ENCODE measurements around the gene ZNF316.
A peak's percentile ranks its signal among the peaks of the same experiment; 100 is the strongest.

ZNF316 gene

DNA sequence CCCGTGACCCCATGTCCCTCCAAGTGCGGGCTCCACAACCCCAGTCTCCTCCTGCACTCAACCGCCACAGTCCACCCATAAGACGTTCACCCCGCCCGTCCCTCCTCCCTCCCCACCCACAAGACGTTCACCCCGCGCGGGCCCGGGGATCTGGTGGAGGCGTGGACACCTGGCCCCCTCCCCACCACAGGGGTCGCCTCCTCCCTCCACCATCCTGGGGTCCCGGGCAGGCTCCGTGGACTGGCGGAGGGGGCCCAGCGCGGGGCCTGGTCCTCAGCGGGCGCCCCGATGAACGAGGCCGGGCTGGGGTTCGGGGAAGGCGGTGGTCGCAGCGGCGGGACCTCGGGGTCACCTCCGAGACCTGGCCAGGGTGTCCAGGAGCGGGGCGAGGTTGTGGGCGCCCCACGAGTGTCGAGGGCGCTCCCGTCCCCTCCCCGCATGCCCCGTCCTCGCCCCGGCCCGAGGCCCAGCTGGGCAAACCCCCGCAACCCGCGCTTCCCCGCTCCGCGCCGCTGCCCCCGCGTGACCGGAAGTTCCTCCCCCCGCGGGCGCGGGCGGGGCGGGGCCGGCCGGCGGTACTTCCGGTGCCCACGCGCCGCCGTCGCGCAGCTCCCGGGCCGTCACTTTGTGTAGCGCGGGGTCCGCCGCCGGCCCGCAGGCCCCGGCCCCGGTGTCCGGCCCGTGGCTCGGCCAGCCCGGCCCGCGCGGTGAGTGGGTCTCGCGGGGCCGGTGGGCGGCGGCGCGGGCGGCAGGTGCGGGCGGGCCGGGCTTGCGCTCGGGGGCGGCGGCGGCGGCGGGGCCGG, at the start of gene ZNF316:
Gene ZNF316 (plus strand): TSS at position 578 of the 803 bp plus-strand sequence. CDS start 5,092 bp downstream, outside the sequence.
- peak; percentile 47 to 61 (median 57) for DNase-seq

DNA sequence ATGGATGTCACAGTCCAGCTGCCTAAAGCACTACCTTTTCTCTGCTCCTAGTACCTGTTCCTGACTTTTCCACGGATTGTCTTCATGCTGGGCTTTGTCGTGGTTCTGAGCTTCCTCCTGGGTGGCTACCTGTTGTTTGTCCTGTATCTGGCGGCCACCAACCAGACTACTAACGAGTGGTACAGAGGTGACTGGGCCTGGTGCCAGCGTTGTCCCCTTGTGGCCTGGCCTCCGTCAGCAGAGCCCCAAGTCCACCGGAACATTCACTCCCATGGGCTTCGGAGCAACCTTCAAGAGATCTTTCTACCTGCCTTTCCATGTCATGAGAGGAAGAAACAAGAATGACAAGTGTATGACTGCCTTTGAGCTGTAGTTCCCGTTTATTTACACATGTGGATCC, 48.6 kb upstream of the ZNF316 start:
- DNase-seq = no peak

DNA sequence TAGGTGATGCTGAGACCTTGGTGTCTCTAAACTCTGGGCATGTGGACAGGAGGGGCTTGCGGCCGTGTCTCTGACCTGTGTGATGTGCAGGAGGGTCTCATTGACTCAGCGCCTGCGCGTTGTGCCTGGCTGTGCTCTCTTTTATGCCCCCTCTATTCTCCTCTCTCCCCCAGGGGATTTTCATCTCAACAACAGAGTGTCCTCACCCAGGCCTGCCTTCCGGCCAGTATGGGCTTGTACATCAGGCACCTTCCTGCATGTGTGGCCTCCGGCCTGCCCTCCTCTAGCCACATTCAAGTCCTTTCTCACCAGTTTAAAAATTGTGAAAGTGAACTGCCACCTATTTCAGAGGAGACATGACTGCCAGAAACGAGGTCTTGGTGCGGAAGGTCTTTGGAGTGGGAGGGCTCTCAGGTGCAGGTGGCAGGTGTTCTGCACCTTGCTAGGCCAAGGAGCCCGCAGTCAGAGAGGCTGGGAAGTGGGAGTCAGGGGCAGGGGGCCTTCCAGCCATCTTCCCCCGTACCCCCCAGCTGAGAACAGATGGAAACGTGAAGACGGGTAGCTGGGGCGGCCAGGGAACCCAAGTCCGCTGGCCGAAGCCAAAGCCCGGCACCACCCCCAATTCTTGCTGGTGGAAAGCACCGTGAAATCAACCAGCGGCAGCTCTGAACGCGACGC, 47.8 kb upstream of the ZNF316 start:
- DNase-seq = no peak

DNA sequence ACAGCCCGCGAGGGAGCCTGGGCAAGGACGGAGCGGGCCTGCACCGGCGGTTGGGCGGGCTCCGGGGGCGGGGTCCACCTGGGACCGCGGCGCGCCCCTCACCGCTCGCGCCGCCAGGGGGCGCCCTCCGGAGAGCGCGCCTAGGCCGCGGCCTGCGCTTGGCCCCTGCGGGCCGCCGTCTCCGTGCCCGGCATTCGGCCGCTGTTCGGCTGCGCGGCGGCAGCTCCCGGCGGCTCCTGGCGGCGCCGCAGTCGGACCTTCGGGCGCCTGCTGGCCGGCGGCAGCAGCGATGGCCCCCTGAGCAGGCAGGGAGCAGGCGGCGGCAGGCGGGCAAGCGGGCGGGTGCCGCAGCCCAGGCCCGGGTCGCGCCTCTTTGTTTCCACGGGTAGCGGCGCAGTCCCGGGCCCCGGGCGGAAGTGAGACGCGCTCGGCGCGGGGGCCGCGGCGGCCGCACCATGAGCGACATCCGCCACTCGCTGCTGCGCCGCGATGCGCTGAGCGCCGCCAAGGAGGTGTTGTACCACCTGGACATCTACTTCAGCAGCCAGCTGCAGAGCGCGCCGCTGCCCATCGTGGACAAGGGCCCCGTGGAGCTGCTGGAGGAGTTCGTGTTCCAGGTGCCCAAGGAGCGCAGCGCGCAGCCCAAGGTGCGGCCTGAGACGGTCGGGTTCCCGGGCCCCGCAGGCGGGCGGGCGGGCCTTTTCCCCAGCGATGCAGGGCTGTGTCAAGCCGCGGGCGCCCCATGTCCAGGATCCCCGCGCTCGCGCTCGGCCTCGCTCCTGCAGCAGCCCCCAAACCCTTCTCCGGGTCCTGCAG, 47.1 kb upstream of the ZNF316 start, which contains the start of gene INTS15:
Gene INTS15 (plus strand): TSS at position 193 of the 816 bp plus-strand sequence. CDS start 263 bp downstream, at position 456.
- peak; percentile 88 to 96 (median 90) for DNase-seq

DNA sequence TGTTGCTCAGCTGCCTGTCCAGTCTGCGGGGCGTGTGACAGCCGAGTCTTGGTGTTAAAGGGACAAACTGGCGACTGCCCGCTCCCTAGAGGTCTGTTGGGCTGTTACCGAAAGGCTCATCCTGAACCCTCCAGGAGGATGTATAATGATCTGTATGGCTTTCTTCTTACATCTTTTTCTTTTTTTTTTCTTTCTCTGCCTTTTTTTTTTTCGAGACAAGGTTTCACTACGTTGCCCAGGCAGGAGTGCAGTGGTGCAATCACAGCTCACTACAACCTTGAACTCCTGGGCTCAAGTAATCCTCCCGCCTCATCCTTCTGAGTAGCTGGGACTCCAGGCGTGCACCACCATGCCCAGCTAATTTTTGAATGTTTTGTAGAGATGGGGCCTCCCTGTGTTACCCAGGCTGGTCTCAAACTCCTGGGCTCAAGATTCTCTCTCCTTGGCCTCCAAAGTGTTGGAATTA, 46.4 kb upstream of the ZNF316 start:
- DNase-seq = no peak

DNA sequence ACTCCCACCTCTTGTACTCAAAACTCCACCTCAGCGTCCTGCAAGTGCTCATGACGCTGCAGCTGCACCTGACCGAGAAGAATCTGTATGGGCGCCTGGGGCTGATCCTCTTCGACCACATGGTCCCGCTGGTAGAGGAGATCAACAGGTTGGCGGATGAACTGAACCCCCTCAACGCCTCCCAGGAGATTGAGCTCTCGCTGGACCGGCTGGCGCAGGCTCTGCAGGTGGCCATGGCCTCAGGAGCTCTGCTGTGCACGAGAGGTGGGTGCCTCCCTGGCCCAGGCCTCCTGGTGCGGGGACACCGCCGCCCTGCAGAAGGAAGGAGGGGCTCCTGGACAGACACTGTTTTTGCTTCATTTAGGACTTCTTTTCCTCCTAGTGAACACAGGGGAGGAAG, 37.0 kb upstream of the ZNF316 start:
- no peak for DNase-seq

DNA sequence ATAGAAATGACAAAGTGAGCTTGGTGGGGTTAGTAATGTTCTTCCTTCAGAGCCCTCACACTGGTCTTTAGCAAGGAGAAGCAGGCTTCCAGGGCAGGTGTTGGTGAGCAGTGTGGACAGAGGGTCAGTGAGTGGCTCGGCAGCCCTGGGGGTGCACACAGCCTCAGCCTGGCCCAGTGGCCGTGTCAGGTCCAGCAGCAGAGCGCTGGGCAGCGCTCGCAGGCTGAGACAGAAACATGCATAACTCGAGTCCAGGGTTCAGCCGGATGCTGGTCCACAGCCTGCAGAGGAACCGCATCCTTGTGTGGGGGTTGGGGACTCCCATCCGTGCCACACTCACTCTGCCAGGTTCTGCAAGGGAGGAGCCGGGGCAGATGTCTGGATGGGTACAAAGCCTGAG, 32.7 kb upstream of the ZNF316 start:
- DNase-seq = no peak

DNA sequence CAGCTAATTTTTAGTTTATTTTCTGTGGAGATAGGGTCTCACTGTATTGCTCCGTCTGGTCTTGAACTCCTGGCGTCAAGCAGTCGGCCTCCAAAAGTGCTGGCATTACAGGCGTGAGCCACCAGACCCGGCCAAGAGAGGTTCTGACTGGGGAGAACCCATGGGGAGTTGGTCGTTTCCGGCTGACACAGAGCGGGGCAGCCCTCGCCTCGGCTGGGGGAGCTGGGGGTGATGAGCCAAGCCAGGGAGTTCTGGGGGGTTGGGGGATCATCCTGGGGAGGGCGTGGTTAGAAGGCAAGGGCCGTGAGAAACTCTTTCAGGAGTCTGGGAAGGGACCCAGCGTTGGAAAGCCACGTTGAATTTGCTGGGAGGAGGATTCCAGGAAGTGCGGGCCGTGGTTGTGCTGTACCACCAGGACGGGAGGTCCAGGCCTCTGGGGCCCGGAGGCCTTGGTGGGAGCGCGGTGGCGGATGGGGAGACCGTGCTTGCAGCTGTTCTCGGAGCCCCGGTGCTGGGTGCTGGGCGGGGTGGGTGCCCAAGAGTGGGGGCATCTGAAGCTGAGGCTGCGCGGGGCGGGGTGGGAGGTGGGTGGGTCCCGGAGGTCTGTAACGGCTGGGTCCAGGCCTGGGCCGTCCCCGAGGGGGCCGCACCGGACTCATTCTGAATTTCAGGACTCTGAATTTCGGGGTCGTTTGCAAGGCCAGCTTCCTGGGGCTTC, 30.1 kb upstream of the ZNF316 start:
- no peak for DNase-seq

DNA sequence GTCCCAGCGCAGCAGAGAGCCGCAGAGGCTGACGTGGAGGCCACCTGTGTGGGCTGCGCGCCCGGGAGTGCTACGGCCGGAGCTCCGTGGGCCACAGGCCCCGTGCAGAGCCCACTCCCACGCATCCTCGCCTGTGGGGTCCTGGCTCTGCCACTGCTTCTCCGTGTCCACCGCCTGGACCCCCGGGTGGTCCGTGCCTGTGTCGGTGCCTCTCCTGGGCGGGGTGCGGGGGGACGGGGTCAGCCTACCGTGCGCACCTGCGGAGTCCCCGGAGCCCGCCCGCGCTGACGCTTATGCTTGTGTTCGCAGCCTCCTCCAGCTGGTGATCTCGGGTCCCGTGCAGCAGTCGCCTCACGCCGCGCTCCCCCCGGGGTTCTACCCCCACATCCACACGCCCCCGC, 29.5 kb upstream of the ZNF316 start:
- no peak for DNase-seq

DNA sequence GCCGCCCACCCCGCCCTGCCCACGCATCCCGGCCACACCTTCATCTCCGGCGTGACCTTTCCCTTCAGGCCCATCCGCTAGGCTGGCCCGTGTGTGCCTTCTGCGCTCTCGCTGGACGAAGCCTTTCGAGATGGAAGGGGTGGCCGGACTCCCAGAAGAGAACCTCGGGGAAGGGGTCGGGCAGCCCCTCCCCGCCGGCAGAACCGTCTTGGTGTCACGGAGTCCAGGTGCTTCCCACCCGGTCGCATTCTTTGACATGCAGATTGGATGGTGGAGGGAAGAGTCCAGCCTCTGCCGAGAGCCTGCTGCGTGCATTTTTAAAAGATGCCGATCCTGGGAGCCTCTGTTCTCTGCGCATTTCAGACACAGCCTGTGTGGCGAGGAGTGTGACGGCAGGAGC, 29.0 kb upstream of the ZNF316 start:
- DNase-seq = no peak

DNA sequence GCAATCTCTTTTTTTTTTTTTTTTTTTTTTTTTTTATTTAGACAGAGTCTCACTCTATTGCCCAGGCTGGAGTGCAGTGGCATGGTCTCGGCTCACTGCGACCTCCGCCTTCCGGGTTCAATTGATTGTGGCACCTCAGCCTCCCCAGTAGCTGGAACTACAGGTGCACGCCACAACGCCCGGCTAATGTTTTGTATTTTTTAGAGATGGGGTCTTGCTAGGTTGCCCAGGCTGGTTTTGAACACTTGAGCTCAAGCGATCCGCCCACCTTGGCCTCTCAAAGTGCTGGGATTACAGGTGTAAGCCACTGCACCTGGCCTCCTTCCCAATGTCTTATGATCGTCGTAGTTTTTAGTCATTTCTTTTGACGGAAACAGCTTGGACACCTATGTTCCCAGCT, 28.3 kb upstream of the ZNF316 start:
- DNase-seq = no peak

DNA sequence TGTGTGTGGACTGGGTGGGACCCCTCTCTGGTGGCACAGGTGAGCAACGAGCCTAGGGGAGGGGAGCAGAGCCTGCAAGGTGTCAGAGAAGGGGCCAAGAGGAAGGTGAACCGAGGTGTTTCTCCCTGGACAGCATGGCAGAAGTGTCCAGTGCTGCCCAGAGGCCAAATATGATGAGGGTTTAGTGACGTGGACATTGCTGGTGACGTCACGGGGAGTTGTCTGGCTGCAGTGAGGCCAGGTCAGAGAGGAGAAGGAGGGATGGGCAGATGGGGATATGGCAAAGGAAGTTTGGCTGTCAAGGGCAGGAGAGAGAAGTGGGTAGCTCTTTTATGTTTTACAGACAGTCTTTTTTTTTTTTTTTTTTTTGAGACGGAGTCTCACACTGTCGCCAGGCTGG, 24.3 kb upstream of the ZNF316 start:
- no peak for DNase-seq

DNA sequence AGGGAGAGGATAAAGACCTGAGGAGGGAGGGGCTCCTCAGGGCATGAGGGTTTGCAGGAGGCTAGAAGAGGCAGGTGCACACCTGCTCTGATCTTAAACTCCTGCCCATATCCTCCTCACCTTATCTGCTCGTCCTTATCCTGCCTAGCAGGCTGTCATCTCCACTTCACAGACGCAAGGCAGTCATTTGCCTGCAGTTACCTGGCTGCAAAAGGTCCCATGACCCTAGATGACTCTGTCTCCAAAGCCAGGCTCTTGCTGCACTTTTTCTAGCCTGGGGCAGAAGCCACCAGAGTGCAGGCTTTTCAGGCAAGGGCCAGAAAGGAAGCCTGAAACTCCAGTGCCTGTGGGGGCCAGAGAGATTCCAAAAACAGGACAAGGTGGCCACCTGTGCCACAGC, 23.4 kb upstream of the ZNF316 start:
- DNase-seq = no peak

DNA sequence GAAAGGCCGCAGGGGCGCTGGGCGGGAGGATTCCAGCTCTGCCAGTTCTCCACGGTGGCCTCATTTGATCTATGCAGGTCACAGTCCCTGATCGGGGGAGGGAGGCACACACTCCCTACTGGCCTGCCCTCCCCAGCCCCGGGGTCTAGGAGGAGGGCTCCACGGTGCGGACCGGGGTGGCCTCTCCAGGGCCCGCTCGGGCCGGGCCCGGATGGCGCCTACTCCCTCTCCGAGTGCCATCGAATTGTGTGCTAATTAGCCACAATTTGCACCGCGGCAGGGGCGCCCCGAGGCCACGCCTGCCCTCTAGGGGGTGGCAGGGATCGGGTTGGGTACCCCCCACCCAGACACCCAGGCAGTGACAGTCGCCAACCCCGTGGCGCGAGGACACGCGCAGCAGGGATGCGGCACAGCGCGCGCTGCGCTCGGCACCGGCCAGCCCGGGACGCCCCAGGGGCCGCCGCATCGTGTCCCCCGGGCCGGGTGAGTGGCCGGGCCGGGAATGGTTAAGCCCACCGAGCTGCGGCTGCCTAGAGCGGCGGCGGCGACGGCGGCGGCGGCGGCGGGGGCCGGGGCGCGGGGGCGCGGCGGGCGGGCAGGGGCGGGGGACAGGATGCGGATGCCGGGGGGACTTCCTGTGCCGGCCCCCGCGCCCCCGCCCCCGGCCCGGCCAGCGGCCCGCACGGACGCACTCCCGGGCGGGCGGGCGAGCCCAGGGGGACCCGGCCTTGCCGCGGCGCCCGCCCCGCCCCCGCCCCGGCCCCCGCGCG, 22.0 kb upstream of the ZNF316 start, which contains the start of gene ZNF853:
Gene ZNF853 (plus strand): TSS at position 658 of the 770 bp plus-strand sequence. CDS start 565 bp downstream, outside the sequence.
- peak in 2 of 3 experiments; percentile 61 to 63 for DNase-seq

DNA sequence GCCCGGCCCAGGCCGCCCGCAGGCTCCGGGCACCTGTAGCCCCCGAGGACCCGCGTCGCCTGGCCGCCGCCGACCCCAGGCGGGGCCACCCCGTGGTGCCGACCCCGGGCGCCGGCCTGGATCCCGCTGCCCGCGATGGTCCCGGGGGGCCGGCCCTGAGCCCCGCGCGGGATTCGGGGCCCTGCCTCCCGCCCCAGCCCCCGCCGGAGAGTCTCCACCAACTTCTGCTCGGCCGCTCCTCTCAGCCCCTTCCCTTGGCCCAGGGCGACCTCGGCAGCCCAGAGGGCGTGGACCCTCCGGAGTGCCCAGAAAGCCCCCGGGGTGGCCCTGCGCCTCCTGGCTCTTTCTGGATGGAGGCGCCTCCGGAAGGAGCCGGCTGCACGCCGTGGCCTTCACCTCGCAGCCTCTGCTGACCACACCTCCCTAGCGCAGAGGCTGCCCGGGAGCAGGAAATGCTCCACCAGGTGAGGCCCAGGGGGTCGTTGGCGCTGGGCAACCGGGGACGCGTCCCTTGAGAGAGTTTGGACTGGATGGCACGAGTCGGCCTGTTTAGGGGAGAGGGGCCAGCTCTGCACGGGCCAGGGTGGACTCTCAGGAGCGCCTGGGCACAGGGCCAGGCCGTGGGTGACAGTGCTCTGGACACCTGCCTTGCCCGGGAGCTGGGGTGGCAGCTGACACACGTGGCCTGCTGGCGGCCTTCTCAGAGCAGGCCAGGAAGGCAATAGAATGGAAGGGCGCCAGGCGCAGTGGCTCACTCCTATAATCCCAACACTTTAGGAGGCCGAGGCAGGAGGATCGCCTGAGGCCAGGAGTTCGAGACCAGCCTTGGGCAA, 21.2 kb upstream of the ZNF316 start:
- peak in 2 of 3 experiments; percentile 76 to 82 for DNase-seq

DNA sequence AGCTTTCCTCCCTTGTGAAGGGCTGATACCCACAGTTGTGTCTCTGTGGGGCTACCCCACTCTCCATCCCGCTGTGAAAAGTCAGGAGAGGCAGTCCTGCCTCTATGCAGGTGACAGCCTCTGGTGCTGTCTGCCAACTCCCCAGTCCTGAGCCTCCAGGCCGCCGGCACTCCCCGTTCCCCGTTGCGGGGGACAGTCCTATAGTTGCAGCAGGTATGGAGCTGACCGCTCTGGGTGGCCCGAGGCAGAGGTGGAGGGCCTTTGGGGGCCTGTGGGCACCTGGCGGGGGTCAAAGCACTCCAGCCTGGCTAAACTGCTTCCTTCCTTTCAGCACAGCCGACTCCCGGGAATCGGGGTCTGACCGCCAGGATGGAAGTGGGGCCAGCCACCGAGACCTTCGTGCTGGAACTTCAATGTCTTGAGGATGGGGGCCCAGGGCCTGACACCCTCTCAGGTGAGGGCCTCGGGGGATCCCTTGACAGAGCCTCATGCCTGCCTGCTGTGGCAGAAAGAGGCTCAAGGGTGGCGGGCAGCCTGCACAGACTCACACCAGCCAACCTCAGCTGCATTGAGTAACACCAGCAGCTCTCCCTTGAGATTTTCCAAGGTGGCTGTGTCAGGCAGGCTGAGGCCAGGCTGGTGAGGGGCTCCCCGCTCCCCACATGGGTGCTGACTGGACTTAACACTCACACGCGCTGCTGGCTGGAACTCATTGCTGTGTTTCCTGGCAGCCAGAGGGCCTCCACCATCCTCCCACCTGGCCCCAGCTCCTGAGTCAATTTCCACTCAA, 20.1 kb upstream of the ZNF316 start:
- no peak for DNase-seq

DNA sequence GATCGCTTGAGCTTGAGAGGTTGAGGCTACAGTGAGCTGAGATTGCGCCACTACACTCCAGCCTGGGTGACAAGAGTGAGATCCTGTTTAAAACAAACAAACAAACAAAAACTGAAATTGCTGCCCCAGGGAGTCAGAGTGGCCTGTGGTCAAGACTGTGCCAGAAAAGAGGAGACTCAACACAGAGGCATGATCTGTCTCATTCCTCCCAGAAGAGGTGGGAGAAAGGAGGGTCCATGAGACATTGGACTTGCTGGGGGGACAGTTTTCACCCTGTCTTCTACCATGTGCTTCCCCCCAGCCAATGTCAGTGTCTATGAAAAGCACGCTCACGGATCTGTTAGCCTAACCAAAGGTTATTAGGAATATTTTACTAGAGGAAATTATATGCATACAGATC, 18.5 kb upstream of the ZNF316 start:
- no peak for DNase-seq

DNA sequence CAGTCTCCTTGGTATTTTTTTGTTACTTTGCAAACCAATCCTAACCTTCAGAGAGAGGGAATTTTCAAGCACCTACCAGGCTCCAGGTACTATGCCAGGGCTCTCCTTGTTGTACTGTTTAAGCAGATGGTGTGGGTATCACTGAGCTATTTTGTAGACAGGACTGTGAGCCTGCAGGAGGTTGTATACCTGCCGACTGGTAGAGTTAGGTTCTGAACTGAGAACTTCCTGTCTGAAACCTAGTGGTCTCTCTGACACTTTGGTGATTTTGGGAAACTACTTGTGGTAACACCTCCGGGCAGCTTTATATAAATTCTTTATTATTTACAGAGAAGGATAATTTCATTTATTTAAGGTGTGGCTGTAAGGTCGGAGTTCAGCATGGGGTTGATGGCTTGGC, 17.2 kb upstream of the ZNF316 start:
- no peak for DNase-seq

DNA sequence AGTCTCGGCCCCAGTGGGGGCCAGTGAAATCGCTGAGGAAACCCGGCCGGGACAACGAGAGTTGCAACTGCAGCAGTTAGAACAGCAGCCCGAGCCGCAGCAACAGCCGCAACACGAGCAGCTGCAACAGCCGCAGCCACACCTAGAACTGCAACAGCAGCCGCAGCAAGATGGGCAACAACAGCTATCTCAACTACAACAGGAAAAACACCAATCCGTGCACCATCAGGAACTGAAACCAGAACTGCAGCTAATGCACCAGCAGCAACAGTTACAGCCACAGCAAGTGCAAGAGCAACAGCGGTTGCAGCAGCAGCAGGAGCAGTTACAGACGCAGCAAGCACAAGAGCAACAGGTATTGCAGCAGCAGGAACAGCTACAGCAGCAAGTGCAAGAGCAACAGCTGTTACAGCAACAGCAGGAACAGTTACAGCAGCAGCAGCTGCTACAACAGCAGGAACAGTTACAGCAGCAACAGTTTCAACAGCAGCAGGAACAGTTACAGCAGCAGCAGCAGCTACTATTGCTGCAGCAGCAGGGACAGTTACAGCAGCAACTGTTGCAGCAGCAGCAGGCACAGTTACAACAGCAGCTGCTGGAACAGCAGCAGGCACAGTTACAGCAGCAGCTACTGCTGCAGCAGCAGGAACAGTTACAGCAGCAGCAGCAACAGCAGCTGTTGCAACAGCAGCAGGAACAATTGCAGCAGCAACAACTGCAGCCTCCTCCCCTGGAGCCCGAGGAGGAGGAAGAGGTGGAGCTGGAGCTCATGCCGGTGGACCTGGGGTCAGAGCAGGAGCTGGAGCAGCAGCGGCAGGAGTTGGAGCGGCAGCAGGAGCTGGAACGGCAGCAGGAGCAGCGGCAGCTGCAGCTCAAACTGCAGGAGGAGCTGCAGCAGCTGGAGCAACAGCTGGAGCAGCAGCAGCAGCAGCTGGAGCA, 15.7 kb upstream of the ZNF316 start:
- DNase-seq = no peak

Data from NCI-H1417 (cell line).